Lower leg skin (tissue), 3 donors: ENCODE data around the gene TYROBP.

ENCODE experiments used
- CTCF ChIP-seq, 3 donors: fragments of 450-650 bp; IDR thresholded peaks; one replicate each; pipeline ENCODE4 v1.5.1; 2016; ENCODE audit warnings: antibody characterized with exemption in 3 of 3, mild to moderate bottlenecking in 3 of 3, moderate library complexity in 2 of 3
- POLR2A ChIP-seq, 2 donors: fragments of 450-650 bp; IDR thresholded peaks; one replicate each; pipeline ENCODE4 v1.6.1; 2016 to 2017; ENCODE audit warnings: antibody characterized with exemption in 2 of 2, mild to moderate bottlenecking in 1 of 2, moderate library complexity in 1 of 2

GRCh38 chr19:35868172-35868822, 39.8 kb downstream of the TYROBP start, which contains the start of gene APLP1:
- TF ChIP-seq POLR2A (IDR thresholded peaks at IDR 0.05) (no peak), CTCF (IDR thresholded peaks at IDR 0.05) (no peak)
